Measurements from ENCODE around the gene CLCF1.

- TF ChIP-seq, protein P1, sequence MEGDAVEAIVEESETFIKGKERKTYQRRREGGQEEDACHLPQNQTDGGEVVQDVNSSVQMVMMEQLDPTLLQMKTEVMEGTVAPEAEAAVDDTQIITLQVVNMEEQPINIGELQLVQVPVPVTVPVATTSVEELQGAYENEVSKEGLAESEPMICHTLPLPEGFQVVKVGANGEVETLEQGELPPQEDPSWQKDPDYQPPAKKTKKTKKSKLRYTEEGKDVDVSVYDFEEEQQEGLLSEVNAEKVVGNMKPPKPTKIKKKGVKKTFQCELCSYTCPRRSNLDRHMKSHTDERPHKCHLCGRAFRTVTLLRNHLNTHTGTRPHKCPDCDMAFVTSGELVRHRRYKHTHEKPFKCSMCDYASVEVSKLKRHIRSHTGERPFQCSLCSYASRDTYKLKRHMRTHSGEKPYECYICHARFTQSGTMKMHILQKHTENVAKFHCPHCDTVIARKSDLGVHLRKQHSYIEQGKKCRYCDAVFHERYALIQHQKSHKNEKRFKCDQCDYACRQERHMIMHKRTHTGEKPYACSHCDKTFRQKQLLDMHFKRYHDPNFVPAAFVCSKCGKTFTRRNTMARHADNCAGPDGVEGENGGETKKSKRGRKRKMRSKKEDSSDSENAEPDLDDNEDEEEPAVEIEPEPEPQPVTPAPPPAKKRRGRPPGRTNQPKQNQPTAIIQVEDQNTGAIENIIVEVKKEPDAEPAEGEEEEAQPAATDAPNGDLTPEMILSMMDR (IDR thresholded peaks at IDR 0.05; ENCODE audit: low read depth, low read length, poor library complexity, severe bottlenecking), result no peak
- TF ChIP-seq EZH2phosphoT487 (IDR thresholded peaks at IDR 0.05; ENCODE audit: borderline replicate concordance, low read length), result no peak
Measured at GRCh38 chr11:67404515-67405195, 31.3 kb upstream of the CLCF1 start.
